Skin epidermis (tissue), 12 donors: Measurements from ENCODE around the gene PPIA.
"Not testable (repeated sequence)": the region's sequence is repeated elsewhere in the genome, so short reads cannot be mapped to it uniquely, and the experiment has no call there.

Experiments
- H3K27ac ChIP-seq, 21 experiments: fragments of 200-600 bp; sonication (generic) in 11 of 21; one replicate each; pipeline ENCODE4 v1.5.0; 2020; ENCODE audit warnings: mild to moderate bottlenecking in 3 of 21, inconsistent platforms in 2 of 21, moderate library complexity in 2 of 21
- H3K4me3 ChIP-seq, 7 experiments: fragments of 200-600 bp; sonication (generic) in 2 of 7; one replicate each; pipeline ENCODE4 v1.5.0; 2020; ENCODE audit warnings: inconsistent platforms in 2 of 7, mild to moderate bottlenecking in 2 of 7, moderate library complexity in 1 of 7

The PPIA gene

DNA sequence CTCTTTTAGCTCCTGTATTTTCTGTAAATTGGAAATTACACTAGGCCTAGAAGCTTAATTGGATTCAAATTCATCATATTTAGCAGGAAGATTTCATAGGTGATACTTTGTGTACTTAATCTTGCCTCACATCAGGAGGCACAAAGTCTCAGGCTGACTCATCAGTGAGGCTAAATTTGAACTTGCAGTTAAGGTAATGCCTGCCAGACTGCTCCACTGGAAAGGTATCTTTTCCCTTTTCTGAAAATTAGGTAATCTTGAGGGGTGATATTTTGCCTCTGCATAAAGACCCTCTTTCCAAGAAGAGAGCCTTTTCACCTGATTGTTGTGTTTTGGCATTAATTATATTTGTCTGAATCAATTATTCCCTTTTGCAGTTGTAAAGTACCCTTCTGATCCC, 14.6 kb downstream of the PPIA start:
- no peak overlapping the region for H3K4me3 ChIP-seq
- H3K27ac ChIP-seq = no peak overlapping the region

DNA sequence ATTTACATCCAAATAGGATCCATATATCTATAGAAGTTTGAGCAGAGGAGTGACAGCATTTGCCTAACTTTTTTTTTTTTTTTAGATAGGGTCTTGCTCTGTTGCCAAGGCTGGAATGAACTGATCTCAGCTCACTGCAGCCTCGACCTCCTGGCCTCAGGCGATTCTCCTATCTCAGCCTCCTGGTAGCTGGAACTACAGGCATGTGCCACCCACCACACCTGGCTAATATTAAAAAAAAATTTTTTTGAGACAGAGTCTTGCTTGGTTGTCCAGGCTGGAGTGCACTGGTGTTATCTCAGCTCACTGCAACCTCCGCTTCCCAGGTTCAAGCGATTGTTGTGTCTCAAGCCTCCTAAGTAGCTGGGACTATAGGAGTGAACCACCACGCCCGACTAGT, 15.1 kb downstream of the PPIA start:
- Histone ChIP-seq H3K27ac (no peak overlapping the region), H3K4me3 (no peak overlapping the region)

DNA sequence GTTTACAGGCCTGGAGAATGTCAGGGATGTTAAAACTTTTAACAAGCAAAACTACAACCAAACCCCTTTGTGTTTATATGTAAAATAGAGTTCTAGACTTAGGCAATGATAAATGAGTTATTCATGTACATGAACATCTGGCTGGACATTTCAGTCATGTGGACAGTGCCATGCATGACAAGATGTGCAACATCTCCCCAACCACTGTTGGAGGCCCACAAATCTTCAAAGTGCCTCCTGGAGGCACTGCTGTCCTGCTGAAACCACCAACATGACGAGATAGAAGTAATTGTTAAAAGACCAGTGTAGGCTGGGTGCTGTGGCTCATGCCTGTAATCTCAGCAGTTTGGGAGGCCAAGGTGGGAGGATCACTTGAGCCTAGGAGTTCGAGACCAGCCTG, 18.4 kb downstream of the PPIA start:
- no peak overlapping the region for H3K27ac ChIP-seq
- H3K4me3 ChIP-seq = no peak overlapping the region

DNA sequence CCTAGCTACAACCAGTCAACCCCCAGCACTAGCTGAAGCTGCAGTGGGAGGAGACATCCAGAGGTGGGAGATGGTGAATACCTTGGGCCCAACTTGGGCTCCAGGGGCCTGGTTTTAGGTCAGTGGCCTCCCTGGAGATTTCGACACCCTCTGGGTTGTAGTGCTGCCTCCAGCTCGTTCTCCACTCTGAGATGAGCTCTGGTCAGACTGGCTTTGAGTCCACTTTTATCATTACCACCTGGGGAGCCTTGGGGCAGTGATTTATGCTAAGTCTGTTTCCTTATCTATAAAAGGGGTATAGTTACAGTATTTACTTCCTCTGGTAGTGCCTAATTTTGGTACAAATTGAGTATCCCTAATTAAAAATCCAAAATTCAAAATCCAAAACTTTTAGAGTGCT, 22.8 kb downstream of the PPIA start:
- Histone ChIP-seq H3K27ac (no peak overlapping the region), H3K4me3 (no peak overlapping the region)

DNA sequence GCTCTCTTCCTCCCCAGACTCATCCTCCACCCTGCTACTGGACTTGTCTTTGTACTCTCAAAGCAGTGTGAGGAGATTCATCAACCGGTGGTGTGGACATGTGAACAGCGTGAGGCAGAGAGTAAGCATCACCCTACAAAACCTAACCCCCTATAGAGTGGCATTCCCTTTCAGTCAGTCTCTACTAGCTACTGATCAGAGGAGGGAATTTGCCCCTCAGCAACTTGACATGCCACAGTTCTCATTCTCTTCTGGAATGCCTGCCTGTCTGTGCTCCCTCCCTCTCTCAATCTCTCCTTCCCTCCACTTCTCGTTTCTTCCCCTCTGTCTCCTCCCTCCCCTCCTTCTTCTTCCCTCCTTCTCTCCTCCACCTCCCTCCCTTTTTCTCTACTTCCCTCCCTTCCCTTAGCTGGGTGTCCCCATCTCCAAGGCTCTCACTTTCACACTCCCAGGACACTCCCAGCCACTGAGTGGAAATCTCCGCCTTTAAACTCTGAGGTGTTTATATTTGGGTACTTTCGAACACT, 26.8 kb downstream of the PPIA start:
- H3K27ac ChIP-seq = no peak overlapping the region
- H3K4me3 ChIP-seq = no peak overlapping the region

DNA sequence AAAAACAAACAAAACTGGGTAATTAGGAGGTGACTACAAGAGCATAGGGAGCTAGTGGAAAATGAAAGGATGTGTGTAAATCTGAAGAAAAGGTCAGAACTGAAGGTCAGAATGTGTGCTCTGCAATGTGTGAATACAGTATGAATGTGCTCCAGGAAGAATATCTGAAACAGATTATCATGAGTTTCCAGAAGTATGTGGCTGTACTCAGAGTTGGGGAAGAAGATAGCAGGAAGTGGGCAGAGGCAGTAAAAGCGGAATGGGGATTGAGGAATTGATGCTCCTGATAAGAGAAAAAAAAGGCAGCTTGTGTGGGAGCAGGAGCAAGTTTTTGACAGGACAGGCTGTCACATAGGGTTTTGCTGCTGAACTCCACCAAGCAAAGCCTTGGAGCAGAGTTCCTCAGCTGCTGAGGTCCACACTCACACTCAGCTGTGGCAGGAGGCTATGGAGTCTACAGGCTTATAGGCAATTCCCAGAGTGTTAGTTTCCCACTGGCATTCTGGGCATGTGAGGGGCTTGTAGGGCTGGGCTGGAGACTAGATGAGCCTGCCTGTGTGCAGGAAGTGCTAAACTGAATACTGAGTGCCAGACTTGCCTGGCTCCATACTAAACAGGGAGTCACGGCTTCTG, 28.5 kb downstream of the PPIA start:
- Histone ChIP-seq H3K4me3 (no peak overlapping the region), H3K27ac (peak overlapping the region in 9 of 21 experiments; percentile 0 to 61 (median 25))

DNA sequence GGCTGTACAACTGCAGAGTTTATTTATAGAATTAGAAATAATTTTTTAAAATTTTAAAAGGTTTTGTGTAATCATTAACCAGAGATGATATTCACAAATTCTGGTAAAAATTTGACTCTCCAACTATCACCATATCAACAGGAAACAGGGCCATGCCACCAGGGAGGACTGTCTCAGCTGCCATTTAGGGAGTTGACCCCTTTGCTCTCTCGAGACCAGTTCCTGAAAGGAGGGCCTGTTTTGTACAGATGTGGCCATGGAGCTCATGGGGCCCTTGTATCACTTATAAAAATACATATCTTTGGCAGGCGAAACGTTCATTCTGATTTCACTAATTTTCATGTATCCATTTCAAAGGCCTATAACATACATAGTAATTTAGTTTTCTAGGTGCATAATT, 31.1 kb downstream of the PPIA start:
- no peak overlapping the region for H3K4me3 ChIP-seq
- H3K27ac ChIP-seq = no peak overlapping the region

DNA sequence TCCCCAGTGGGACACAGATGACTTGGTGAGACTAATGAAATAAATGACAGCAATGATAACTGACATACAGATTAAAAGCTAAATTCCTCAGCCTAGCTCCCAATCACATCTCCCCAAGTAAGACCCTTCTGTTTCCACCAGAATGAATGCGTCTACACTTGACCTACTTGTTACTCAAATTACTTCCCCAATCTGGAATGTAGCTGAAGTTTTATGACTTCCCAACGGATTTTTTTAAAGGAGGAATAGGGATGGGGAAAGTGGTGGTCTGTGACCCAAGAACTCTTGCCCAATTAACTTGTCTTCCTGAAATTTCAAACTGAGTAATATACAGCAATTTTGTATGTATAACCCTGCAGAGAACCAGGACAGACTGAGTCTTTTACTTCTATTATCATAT, 42.3 kb downstream of the PPIA start:
- Histone ChIP-seq H3K27ac (no peak overlapping the region), H3K4me3 (no peak overlapping the region)

DNA sequence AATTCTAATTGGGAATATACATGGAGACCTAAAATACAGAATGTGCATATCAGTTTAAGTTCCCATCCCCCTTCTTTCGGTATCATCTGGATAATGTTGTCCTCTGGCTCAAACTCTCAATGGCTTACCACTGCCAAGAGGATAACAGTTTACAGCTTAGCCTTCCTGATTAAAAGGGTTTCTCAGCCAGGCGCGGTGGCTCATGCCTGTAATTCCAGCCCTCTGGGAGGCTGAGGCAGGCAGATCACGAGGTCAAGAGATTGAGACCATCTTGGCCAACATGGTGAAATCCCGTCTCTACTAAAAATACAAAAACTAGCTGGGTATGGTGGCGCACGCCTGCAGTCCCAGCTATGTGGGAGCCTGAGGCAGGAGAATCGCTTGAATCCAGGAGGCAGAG, 46.2 kb downstream of the PPIA start:
- peak overlapping the region in 1 of 21 experiments; percentile 4 for H3K27ac ChIP-seq
- H3K4me3 ChIP-seq = not testable (repeated sequence)

DNA sequence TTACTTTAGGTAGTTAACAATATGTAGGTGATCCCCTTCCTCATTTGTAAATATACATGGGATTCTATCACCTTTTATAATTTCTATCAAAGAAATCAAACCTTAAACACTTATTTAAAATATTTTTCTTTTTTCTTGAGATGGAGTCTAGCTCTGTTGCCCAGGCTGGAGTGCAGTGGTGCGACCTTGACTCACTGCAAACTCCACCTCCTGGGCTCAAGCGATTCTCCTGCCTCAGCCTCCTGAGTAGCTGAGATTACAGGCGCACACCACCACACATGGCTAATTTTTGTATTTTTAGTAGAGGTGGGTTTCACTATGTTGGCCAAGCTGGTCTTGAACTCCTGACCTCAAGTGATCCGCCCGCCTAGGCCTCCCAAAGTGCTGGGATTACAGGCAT, 47.0 kb downstream of the PPIA start:
- H3K27ac ChIP-seq, H3K4me3 ChIP-seq: not testable (repeated sequence)

DNA sequence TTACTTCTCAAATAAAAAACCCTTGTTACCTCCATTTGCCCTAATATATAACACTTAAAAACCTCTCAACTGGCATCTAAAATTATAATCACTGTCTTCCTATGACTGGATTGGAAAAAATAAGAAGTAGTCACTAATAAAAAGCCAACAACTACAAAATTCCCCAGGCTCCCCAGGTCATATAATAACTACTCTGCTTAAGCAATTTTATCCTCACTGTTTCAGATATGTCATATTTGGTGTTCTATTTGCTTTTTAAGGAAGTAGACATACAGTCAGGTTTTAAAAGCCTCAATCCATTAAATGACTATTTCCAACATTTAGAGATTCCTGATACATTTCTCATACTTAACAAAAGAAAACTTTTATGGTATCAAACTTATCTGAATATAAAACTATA, 49.0 kb downstream of the PPIA start:
- H3K4me3 ChIP-seq = peak overlapping the region in 1 of 7 experiments; percentile 75
- H3K27ac ChIP-seq = no peak overlapping the region

DNA sequence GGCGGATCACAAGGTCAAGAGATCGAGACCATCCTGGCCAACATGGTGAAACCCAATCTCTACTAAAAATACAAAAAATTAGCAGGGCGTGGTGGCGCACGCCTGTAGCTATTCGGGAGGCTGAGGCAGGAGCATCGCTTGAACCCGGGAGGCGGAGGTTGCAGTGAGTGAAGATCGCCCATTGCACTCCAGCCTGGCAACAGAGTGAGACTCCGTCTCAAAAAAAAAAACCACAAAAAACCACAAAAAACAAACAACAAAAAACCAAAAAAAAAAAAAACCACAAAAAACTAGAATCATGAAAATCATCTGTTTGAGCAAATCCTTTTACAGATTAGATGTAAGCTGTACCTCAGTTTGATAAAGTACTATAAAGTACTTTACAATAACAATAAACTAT, 49.9 kb downstream of the PPIA start:
- Histone ChIP-seq H3K4me3 (peak overlapping the region; percentile 51 to 84 (median 66)), H3K27ac (peak overlapping the region in 14 of 21 experiments; percentile 82 to 97 (median 90))

DNA sequence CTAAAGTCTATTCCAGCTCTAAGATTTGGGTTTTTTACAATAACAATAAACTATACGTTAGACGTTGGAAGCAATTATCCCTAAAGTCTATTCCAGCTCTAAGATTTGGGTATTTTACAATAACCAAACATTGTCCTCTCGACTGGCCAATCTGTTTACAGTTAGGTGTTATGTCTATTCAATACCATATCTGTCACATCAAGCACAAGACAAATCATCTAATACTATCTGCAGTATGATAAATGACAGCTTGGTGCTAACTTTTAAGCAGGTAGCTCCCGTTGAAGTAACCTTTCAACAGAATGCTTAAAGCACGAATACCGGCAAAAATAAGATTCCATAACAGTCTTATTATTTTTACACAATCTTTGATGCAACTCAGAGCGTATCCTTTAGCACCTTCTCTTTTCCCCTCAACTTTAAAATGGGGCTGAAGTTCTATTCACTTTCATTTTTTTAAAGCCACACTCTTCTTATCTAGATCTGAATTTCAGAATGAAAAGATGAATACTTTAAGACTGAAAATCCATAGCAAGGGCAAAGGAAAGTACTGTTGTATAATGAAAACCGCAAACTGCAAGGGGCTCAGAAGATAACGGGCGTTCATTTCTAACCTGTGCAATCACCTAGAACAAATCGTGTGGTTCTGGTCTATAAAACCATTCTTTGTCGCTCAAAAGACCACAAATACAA, 50.5 kb downstream of the PPIA start:
- H3K27ac ChIP-seq = peak overlapping the region; percentile 75 to 98 (median 91)
- peak overlapping the region; percentile 51 to 84 (median 66) for H3K4me3 ChIP-seq

DNA sequence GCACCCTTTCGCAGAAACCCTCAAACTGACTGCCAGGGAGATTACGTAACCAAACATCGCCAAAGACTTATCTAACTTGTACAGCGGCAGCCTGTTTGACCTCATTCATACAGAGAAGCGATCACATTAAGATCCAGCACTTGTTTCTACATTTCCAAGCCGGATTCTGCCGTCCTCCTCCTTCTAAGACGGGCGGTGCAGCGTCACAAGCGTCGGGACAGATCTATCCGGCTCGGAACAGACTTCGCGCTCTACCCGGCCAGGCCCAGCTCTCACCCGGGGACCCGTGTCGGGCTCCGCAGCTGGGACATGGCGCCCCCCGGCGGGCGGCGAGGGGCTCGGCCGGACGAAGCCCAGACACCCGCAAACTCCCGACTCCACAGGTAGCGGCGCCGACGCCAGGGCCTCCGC, 51.0 kb downstream of the PPIA start:
- H3K4me3 ChIP-seq = peak overlapping the region; percentile 51 to 84 (median 66)
- peak overlapping the region; percentile 75 to 98 (median 91) for H3K27ac ChIP-seq

DNA sequence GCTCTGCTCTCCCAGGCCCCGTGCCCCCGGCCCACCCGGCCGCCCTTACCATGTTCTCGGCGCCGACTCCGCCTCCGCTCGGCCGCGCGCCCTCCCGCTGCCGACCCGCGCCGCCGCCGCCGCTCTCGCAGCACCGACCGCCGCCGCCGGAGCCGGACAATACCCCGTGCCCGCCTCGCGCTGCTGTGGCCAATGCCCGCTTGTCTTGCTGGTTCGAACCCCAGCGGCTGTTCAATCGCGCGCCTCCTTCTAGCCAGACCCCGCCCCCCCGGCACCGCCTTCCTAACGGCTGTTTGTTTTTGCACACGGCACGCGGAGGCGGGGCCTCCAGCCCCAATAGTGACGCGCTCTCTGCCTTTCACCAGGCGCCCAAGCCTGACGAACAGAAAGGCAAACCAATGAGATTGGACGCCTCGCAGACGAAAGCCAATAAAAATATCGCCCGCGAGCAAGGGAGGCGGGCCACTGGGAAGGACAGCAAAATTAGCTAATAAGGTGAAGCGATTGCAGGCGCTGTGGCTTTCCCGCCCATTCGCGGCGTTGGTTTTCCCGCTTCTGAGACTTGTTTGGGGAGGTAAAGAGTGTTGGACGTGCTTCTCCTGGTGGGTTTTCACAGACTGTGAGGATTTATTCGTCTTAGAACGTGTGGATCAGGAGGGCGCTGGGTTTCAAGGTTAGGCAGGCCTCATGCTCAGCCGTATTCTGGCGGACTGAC, 51.6 kb downstream of the PPIA start, which contains the start of gene H2AZ2:
Gene H2AZ2, minus strand, starts transcription at position 168 of the 715 bp plus-strand sequence. Its CDS starts 116 bp downstream, at position 52.
- Histone ChIP-seq H3K4me3 (peak within 1 kb of the TSS; percentile 51 to 84 (median 66)), H3K27ac (peak within 1 kb of the TSS; percentile 79 to 98 (median 91))

DNA sequence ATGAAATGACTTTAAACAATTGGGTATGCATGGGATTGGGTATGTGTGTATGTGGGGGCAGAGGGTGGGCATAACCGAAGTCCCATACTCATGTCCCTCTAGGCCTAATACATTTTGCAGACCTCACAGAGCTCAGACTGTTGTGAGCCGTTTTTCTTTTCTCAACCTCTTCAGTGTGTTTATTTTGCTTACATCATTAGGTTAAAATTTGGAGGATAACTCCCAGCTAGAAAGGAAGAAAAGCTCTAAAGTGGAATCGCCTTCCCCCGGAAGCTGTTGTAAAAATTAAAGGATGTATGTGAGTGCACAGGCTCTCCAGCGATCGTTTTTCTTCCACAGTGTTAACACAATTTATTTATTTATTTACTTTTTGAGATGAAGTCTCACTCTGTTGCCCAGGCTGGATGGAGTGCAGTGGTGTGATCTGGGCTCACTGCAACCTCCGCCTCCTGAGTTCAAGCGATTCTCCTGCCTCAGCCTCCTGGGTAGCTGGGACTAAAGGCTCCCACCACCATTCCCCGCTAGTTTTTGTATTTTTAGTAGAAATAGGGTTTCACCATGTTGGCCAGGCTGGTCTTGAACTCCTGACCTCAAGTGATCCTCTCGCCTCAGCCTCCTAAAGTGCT, 52.9 kb downstream of the PPIA start:
- H3K27ac ChIP-seq = peak overlapping the region in 3 of 21 experiments; percentile 82 to 88 (median 88)

DNA sequence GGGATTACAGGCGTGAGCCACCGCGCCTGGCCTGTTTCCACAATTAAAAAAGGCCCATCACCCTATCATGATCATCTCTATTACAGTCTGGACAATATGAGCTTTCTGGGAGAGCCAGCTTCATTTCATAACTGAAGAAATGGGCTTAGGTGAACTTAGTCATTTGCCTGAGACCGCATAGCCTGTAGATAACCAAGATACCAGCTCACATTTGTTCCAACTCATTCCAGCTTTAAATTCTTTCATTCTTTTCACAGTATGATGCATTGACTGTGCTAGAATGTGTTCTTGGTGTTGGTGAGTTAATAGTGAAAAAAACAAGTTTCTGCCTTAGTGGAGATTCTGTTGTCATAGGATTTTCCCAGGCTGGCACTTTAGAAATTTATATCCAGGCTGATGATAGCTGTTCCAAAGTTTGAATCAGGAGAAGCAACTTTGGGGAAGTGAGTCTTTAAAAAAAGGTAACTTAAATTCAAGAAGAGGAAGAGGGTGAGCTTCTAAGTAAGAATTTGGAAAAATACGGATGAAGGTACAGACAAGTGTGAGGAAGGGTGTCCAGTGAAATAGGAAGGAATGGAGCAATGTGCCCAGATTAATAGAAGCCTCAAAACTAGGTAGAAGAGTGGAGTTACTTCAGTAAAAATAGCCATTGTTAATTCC, 53.5 kb downstream of the PPIA start:
- H3K4me3 ChIP-seq = no peak overlapping the region

More for the DNA sequence above, 52.9 kb downstream of the PPIA start:
- peak overlapping the region in 1 of 7 experiments; percentile 51 for H3K4me3 ChIP-seq

DNA sequence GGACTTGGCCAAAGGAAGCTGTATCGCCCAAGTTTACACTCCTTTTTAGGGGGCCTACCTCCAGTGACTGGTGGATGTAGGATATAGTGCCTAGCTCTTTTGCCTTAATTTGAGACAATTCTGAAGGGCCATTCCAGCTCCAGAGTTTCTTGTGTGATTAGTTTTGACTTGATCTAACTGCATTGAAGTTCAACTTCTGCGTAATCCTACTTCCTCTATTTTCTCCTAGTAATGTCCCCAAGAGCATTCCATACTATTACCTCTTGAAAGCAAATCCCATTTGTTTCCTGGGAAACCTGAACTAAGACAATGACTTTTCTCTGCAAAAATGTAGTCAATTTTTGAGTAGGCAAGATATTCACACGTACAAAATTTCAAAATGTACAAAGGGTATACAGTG, 56.1 kb downstream of the PPIA start:
- no peak overlapping the region for H3K4me3 ChIP-seq
- no peak overlapping the region for H3K27ac ChIP-seq

More for the DNA sequence above, 53.5 kb downstream of the PPIA start:
- H3K27ac ChIP-seq = no peak overlapping the region
